HEK293T (cell line): ENCODE results near the gene SELENOF.

Source experiments
- BHLHE40 ChIP-seq: fragments of 450-650 bp; IDR thresholded peaks from 2 replicates; pipeline ENCODE4 v1.6.1; 2016; ENCODE audit warnings: mild to moderate bottlenecking, moderate library complexity, borderline replicate concordance
- CTBP1 ChIP-seq: fragments of 450-650 bp; IDR thresholded peaks from 2 replicates; pipeline ENCODE4 v1.6.1; 2016; ENCODE audit warnings: borderline replicate concordance
- FOXA1 ChIP-seq: fragments of 450-650 bp; IDR thresholded peaks from 2 replicates; pipeline ENCODE4 v1.6.1; 2016; ENCODE audit warnings: mild to moderate bottlenecking
- FOXM1 ChIP-seq: fragments of 450-650 bp; IDR thresholded peaks from 2 replicates; pipeline ENCODE4 v1.6.1; 2017; ENCODE audit warnings: mild to moderate bottlenecking, borderline replicate concordance
- HDGF ChIP-seq: fragments of 450-650 bp; IDR thresholded peaks from 2 replicates; pipeline ENCODE4 v1.6.1; 2017; ENCODE audit warnings: antibody characterized with exemption, borderline replicate concordance
- NFRKB ChIP-seq: fragments of 450-650 bp; IDR thresholded peaks from 2 replicates; pipeline ENCODE4 v1.6.1; 2016; ENCODE audit warnings: mild to moderate bottlenecking, moderate library complexity
- SP1 ChIP-seq: fragments of 450-650 bp; IDR thresholded peaks from 2 replicates; pipeline ENCODE4 v1.6.1; 2017
- TARDBP ChIP-seq: fragments of 450-650 bp; IDR thresholded peaks from 2 replicates; pipeline ENCODE4 v1.6.1; 2016

- TF ChIP-seq FOXM1 (no peak), CTBP1 (no peak), BHLHE40 (no peak), TARDBP (no peak), FOXA1 (no peak), HDGF (no peak), SP1 (no peak), NFRKB (no peak)
These were observed 53.9 kb downstream of the SELENOF start for GRCh38 chr1:86860020-86860419.
